GM21526 (cell line): Measurements from ENCODE around the gene DPP6.

ENCODE experiments used
- ATAC-seq: cut with Tn5 transposase; IDR thresholded peaks from one replicate; pipeline ENCODE4 v1.9.1; 2021; ENCODE audit warnings: moderate library complexity; ENCODE audit not compliant: unreplicated experiment, low FRiP score

Gene DPP6

DNA sequence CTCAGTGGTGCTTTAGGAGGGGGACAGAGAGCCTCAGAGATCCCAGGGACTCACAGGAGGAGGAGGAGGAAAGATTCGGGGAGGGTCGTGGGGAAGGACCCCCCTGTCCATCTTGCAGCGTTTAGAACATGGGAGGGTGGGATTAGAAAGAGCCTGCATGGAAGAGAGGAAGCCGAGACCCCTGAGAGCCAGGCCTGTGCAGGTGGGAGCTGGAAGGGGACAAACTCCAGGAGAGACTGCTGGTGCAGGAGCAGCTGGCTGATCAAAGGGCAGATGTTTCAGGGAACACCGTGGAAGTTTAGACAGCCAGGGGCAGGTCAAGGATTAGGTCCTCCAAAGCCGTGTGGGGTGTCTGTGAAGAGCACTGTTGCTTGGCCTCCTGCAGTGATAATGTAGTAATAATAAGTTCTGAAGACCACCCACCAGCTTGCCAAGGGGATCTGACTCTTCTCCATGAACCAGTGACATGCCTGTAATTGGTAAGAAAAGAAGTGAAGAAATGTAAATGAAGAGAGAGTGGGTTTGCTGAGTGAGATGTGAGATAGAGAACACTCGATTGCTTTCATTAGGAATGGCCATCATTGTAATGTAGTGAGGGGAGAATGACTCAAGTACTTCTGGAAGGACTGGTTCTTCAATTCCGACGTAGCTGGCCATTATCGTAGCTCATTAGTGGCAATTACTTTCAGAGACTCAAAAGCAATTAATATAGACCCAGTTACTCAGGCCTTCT is 525.1 kb downstream of the DPP6 start:
- no peak for ATAC-seq

GRCh38 chr7:154578336-154578735 is 526.1 kb downstream of the DPP6 start:
- no peak for ATAC-seq

- ATAC-seq, result no peak
Observed at GRCh38 chr7:154579711-154580110, 527.5 kb downstream of the DPP6 start.

DNA sequence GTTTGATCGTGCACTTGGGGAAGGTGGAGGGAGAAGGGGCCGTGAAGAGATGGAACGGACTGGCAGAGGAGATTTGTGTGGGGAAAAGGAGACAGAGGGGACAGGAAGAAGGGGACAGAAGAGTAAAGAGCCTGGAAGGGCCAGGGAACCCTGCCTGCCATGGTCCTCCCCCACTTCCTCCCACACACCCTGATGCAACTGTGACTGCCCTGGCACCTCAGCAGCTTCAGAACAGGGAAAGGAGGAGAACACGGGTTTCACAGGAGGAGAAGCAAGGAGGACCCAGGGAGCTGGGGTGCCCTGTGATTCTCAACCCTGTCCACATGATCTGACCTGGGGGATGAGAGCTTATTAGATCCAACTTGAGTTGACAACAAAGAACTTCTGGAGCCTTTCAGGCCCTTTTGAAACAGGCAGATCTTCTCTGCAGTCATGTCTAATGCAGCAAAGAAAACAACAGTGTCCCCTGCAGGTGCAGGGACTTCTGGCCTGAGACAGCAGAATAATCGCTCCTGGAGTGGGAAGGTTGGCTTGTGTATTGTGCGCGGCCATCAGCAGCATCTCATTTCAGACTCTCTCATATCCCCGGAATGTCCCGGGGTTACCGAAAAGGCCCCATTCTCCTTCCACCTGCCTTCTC is 529.2 kb downstream of the DPP6 start:
- ATAC-seq, result no peak

DNA sequence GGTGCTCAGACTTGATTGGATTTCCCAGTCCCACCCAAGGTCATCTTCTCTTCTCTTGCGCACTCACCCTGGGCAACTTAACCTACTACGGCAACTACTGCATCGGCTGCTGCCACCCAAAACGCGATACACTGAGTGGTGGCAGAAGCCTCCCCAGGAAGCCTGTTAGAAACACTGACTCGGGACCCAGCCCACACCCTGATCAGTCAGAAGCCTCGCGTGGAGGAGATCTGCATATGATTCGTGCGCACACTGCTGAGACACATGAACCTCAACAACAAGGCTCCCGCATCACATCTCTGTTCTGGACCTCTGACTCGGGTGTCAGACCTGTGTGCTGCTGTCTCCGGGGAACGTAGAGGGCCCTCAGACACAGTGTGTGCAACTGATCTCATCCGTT is 531.3 kb downstream of the DPP6 start:
- no peak for ATAC-seq

DNA sequence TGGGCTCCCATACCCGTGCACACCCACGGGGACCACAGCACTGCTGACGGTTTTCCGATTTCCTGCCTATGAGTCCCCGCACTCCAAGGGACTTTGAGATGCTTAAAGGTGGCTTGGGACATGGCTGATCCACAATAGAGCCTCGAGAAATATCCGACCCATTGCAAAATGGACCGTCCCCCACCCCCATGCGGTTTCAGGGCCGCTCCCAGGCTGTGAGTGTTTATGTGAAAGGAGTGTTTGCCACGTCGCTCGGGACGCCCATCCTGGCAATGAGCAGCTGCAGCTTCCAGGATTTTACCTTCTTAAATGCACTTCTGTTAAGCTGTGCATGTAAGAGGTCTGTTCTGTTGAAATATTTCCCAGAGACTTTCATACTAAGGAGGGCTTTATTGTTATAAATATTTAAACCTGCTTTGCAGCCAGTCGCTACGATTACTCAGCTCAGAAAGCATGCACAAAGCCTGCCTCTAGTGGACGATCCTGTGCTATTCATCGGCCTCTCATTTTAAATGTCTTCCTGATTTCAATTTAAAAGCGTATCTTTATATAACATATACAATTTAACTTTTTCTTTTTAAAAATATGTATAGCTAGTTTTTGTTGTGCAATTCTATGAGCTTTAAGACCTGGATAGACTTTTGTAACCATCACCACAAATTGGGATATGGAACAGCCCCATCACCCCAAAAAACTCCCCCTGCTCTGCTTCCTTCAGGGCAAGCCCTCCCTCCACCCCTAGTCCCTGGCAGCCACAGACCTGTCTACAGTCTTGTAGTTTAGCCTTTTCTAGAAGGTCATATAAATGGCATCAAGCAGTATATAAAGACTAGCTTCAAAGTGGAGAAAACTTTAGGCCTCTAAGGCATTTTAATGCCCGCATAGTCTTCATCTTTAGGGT is 532.4 kb downstream of the DPP6 start:
- ATAC-seq, result no peak

- ATAC-seq, result no peak
Observed at GRCh38 chr7:154587792-154588191, 535.6 kb downstream of the DPP6 start.

DNA sequence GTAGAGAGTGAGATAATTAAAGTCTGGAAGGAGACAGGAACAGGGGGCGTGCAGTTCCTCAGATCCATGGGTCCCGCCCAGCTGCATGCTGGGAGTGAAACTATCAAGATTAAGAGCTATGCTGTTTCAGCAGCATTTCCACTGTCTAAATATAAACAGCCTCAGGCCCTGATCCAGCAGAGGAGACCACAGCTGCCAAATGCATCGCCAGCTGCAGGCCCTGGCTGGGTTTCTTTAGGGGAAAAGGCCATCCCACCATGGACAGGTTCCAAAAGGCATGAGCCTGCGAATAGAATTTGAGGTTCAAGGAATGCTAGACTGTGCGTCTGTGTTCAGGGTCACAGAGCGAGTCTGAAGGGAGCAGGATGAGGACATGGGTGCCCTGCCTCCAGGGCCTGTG is 539.3 kb downstream of the DPP6 start:
- no peak for ATAC-seq

DNA sequence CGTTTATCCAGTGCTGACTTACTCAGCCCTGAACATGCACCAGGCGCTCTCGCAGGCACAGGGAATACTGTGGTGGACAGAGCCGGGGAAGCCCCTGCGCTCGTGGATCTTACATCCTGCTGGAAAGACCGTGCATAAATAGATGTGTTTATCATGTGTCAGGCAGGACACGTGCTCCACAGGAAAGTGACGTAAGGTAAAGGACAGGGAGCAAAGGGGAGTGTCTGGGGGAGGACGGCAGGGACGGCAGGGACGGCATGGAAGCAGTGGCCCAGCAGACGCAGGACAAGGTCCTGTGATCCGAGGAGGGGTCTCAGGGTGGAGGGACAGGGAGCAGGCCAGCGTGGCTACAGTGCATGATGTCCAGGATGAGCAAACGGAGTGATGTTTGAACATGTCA is 540.2 kb downstream of the DPP6 start:
- no peak for ATAC-seq

- no peak for ATAC-seq
Observed at GRCh38 chr7:154598396-154598795, 546.2 kb downstream of the DPP6 start.

GRCh38 chr7:154598864-154599263 is 546.7 kb downstream of the DPP6 start:
- no peak for ATAC-seq

DNA sequence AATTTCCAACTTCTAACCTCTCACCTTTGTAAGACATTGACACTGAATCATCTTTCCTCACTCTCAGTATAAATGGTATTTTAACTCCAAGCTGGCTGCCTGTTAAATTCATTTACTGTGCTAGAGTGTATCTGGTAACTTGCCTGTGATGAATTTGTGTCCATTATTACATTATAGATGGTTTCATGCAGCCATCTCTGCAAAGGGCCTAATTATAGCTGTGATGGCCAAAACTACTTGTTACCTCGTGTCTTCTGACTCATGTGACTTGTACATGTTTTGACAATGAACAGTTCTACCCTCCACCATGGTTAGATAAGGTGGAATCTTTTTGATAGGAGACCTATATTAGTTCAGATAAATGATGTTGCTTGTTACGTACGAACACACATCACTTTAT is 558.7 kb downstream of the DPP6 start:
- ATAC-seq, result no peak

GRCh38 chr7:154613811-154614210 is 561.6 kb downstream of the DPP6 start:
- ATAC-seq, result no peak

DNA sequence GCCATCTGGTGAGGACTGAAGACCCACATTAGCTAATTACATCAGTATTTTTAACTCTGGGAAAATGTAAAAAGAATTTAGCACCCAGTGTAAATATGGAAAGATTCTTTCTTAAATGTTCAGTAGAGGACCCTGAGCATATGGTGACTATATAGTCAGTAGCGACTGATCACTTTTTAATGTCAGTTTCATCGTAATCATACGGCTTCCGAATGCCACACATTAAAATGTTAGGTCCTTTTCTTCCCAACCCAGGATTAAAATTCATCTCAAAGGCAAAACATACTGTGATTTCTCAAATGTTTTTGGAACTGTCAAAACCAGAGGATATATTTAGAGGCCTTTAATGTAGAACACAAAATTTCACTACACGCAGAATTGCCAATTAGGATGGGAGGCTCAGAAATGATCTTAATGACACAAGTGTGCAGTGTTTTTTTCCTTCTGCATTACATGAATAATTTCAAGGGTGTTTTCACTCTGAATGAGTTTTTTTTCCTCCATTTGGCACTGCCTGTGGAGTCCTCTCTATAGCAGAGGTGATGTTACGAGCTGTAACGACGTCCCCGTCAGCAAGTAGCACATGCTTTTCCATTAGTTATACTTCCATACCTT is 568.0 kb downstream of the DPP6 start:
- ATAC-seq, result no peak

DNA sequence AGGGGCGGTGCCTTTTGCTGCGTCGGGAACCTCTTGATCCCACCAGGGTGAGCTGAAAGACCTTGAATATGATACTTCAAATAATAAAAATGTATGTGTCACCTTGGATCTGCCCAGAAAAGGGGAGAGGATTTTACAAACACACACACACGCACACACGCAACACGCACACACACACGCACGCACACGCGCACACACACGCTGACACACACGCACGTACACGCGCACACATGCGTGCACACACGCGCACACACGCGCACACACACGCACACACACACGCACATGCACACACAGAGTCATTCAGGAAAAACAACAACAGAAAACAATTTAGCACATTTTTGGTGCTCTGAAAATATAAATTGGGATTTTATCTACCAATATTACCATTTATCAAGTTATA is 571.2 kb downstream of the DPP6 start:
- no peak for ATAC-seq

- ATAC-seq, result no peak
Observed at GRCh38 chr7:154627646-154628290, 575.6 kb downstream of the DPP6 start.

DNA sequence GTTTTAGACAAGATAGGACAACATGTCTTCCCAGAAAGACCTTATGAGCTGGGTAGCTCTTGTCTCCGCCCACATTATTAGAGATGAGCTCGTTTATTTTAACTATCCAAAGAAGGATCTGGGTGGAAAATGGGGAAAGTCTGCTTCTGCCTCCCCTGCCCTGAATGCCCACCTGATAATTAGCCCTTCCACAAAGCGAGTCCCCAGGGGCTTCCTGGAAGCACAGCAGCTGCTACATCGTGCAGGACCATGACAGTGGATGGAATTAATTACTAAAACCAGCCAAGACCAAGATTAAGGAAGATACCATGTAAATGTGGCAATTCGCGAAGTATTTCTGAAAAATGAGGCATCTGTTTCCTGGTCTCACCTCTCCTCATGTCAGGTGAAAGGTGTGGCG is 576.4 kb downstream of the DPP6 start:
- ATAC-seq, result no peak

- ATAC-seq, result no peak
Observed at GRCh38 chr7:154631162-154631561, 579.0 kb downstream of the DPP6 start.

GRCh38 chr7:154633641-154634040 is 581.4 kb downstream of the DPP6 start:
- no peak for ATAC-seq

DNA sequence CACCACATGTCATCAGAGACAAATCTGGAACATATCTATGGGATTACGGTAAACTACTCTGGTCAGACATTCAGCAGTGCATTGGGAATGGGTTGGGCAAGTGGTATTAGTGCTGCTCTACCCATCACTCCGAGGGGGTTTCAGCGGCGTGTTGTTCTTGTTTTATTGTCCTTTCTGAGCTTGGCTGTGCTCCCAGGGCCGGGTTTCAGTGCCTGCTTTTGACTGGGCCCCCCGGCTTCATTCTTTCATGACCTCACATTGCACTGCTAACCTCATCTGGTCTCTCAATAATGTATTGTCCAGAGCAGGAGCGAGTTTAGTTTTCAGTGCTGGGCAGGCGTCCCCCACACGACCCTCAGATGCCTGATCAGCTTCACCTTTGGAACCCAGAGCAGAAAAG is 586.1 kb downstream of the DPP6 start:
- no peak for ATAC-seq
